ENCODE data around the gene TMEM236. TPM values are rescaled to one million over a fixed set of nuclear protein-coding genes. Genes with fewer than 3 reads are reported as not detected.
A peak's percentile ranks its signal among the peaks of the same experiment; 100 is the strongest.

The TMEM236 gene
- total RNA-seq, 4 donors from 2014 or later: 0.59 to 1.2 (median 0.73) TPM; not detected in 1

DNA sequence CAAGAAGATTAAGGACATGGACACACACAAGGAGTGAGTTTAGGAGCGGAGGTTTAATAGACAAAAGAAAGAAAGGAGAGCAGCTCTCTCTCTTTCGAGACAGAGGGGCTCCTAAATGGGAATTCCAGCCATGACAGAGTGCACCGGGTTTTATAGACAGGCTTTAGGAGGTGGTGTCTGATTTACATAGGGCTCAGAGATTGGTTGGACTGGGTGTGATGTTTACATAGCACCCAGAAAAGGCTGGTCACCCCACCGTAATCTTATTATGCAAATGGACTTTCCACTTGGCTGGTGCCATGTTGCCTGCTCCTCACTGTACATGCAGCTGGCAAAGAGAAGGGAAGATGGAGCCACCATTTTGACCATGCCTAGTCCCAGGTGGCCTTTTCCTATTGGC is 28.7 kb downstream of the TMEM236 start:
- Histone ChIP-seq H3K27ac (no peak overlapping the region), H3K4me3 (no peak overlapping the region), H3K4me1 (no peaks in the 10 kb centered on the region), H3K9me3 (no peaks in the 10 kb centered on the region), H3K27me3 (no peaks in the 10 kb centered on the region), H3K36me3 (no peaks in the 10 kb centered on the region)
- DNase-seq: no peak
- TF ChIP-seq CTCF (IDR thresholded peaks at IDR 0.05) (no peak), POLR2A (IDR thresholded peaks at IDR 0.05) (no peak)
- intact Hi-C loops (cut with DNase I; ENCODE audit: low total_unique reads): no loop called here

DNA sequence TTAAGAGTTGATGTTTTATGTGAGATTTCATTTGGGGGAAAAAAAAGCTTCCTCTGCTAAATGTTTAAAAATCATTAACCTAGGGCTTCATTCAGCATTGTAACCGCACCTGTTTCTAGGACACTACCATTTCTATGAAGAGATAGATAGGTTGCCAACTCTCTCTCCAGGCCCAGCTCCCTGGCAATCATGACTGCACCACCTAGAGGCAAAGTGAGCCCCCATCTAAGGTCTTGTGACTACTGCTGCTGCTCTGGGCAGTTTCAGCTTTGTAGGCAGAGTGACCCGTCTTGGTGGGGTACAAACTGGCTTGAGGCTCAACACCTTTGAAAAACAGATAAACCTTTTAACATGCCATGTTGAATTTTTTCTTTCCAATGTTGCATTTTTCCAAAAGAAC is 29.9 kb downstream of the TMEM236 start:
- intact Hi-C loops (cut with DNase I; ENCODE audit: low total_unique reads): no loop called here
- Histone ChIP-seq H3K9me3 (no peaks in the 10 kb centered on the region), H3K27ac (no peak overlapping the region), H3K36me3 (no peaks in the 10 kb centered on the region), H3K4me3 (no peak overlapping the region), H3K27me3 (no peaks in the 10 kb centered on the region), H3K4me1 (no peaks in the 10 kb centered on the region)
- TF ChIP-seq CTCF (IDR thresholded peaks at IDR 0.05) (no peak), POLR2A (IDR thresholded peaks at IDR 0.05) (no peak)
- DNase-seq: no peak

- H3K4me1 ChIP-seq: no peaks in the 10 kb centered on the region
- intact Hi-C loops (cut with DNase I; ENCODE audit: low total_unique reads): no loop called here
Observed at GRCh38 chr10:17782921-17783665, 31.1 kb downstream of the TMEM236 start.

DNA sequence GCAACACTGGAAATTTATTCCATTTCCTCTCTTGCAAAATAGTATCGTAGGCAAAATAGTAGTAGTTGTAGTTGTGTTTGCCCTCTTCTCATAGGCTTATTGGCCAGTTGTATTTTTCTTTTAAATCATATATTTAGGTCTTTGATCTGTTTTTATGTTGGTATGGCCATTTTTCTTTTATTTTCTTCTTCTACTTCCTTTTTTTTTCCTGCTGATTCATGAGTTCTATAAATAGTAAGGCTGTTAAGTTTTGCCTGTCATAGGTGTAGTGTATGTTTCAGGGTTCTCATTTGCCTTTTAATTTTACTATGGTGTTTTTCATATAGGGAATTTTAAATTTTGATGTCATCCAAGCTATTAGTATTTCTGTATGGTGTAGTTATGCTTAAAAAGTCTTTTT is 31.8 kb downstream of the TMEM236 start:
- H3K27me3 ChIP-seq: no peaks in the 10 kb centered on the region
- no peak for TF ChIP-seq POLR2A (IDR thresholded peaks at IDR 0.05)
- no peak overlapping the region for H3K4me3 ChIP-seq
- DNase-seq: no peak
- no peaks in the 10 kb centered on the region for H3K4me1 ChIP-seq
- intact Hi-C loops (cut with DNase I; ENCODE audit: low total_unique reads): no loop called here
- no peaks in the 10 kb centered on the region for H3K36me3 ChIP-seq
- no peaks in the 10 kb centered on the region for H3K9me3 ChIP-seq
- no peak overlapping the region for H3K27ac ChIP-seq

More at GRCh38 chr10:17782921-17783665, 31.1 kb downstream of the TMEM236 start:
- no peaks in the 10 kb centered on the region for H3K27me3 ChIP-seq
- H3K9me3 ChIP-seq: no peaks in the 10 kb centered on the region
- peak in 1 of 2 donors; percentile 52 for DNase-seq
- no peak for TF ChIP-seq CTCF (IDR thresholded peaks at IDR 0.05)
- no peaks in the 10 kb centered on the region for H3K36me3 ChIP-seq
- H3K27ac ChIP-seq: no peak overlapping the region
- no peak overlapping the region for H3K4me3 ChIP-seq

DNA sequence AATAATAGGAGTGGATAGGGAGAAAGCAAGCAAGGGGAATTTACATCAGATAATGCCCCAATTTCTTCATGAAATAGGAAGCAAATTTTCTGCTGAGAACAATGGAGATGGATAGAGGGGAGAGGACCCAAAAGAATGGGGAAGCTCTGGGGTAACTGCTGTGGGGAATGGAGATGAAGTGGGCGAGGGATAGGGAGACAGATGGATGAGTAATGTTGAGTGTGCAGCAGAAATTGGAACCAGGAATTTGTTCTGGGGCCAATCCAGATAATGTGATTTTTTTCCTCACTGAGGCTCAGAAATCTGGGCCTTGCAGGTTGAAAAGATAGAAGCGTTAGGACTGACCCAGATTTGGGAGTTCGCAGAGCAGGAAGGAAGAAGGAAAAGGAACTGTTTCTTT is 32.7 kb downstream of the TMEM236 start:
- intact Hi-C loops (cut with DNase I; ENCODE audit: low total_unique reads): no loop called here
- no peak for TF ChIP-seq CTCF (IDR thresholded peaks at IDR 0.05)
- no peak for TF ChIP-seq POLR2A (IDR thresholded peaks at IDR 0.05)
- H3K4me1 ChIP-seq: no peaks in the 10 kb centered on the region
- no peak overlapping the region for H3K27ac ChIP-seq
- H3K27me3 ChIP-seq: no peaks in the 10 kb centered on the region
- no peak for DNase-seq
- no peak overlapping the region for H3K4me3 ChIP-seq
- H3K9me3 ChIP-seq: no peaks in the 10 kb centered on the region
- no peaks in the 10 kb centered on the region for H3K36me3 ChIP-seq

Measured in uterus (tissue), 4 donors.